ENCODE results near the gene C12orf56. TPM values are rescaled to one million over a fixed set of nuclear protein-coding genes. Genes with fewer than 3 reads are reported as not detected.

Gene C12orf56
- total and polyA plus RNA-seq, 4 donors, result 0.08 to 0.47 (median 0.24) TPM; not detected in 1

- Histone ChIP-seq H3K4me1 (ENCODE audit: control insufficient read depth in 4 of 4, insufficient read depth in 4 of 4, low read length in 3 of 4) (peaks cover 0 to under 1% (median 0%) of the 10 kb centered on the region in 4 donors), H3K9ac (ENCODE audit: low read depth in 1 of 2, low read length in 2 of 2) (no peak overlapping the region), H3K36me3 (ENCODE audit: control insufficient read depth in 4 of 4, insufficient read depth in 3 of 4, low read depth in 1 of 4, low read length in 3 of 4) (no peaks in the 10 kb centered on the region), H3K9me3 (ENCODE audit: control insufficient read depth in 4 of 4, low read length in 3 of 4) (peaks cover 0 to 4% (median 1%) of the 10 kb centered on the region in 4 donors), H3K27me3 (ENCODE audit: control insufficient read depth in 4 of 4, insufficient read depth in 4 of 4, low read length in 3 of 4) (peaks cover 0 to 3% (median 0%) of the 10 kb centered on the region in 4 donors), H3K27ac (ENCODE audit: low read depth in 1 of 2, low read length in 2 of 2) (no peak overlapping the region), H3K4me3 (ENCODE audit: low read depth in 1 of 3, low read length in 3 of 3) (no peak overlapping the region)
- no peak for TF ChIP-seq REST (IDR thresholded peaks at IDR 0.05)
- TF ChIP-seq SP1 (IDR thresholded peaks at IDR 0.05), result no peak
- no peak for TF ChIP-seq GABPA (IDR thresholded peaks at IDR 0.05 in 1 of 2, conservative IDR thresholded peaks at IDR 0.05 in 1 of 2)
- no peak for TF ChIP-seq NR2F2 (IDR thresholded peaks at IDR 0.05)
- TF ChIP-seq HNF4G (IDR thresholded peaks at IDR 0.05), result no peak
- no peak for TF ChIP-seq HNF4A (conservative IDR thresholded peaks at IDR 0.05)
- TF ChIP-seq EGR1 (IDR thresholded peaks at IDR 0.05; ENCODE audit: low read depth in 2 of 2), result no peak
- no peak for TF ChIP-seq CTCF (IDR thresholded peaks at IDR 0.05; ENCODE audit: low read depth, low read length, missing input control)
- TF ChIP-seq TAF1 (conservative IDR thresholded peaks at IDR 0.05), result no peak
- no peak for DNase-seq (ENCODE audit: low spot score)
- WGBS, result 93% methylated on average over 3 of the region's 3 CpGs
Observed at GRCh38 chr12:64385019-64385418, 5.5 kb downstream of the C12orf56 start.

GRCh38 chr12:64383675-64384074 is 6.9 kb downstream of the C12orf56 start:
- no peak for DNase-seq (ENCODE audit: low spot score)
- Histone ChIP-seq H3K27me3 (ENCODE audit: control insufficient read depth in 4 of 4, insufficient read depth in 4 of 4, low read length in 3 of 4) (no peaks in the 10 kb centered on the region), H3K4me1 (ENCODE audit: control insufficient read depth in 4 of 4, insufficient read depth in 4 of 4, low read length in 3 of 4) (no peaks in the 10 kb centered on the region), H3K4me3 (ENCODE audit: low read depth in 1 of 3, low read length in 3 of 3) (no peak overlapping the region), H3K9me3 (ENCODE audit: control insufficient read depth in 4 of 4, low read length in 3 of 4) (peaks cover 0 to 5% (median 2%) of the 10 kb centered on the region in 4 donors), H3K9ac (ENCODE audit: low read depth in 1 of 2, low read length in 2 of 2) (no peak overlapping the region), H3K36me3 (ENCODE audit: control insufficient read depth in 4 of 4, insufficient read depth in 3 of 4, low read depth in 1 of 4, low read length in 3 of 4) (no peaks in the 10 kb centered on the region), H3K27ac (ENCODE audit: low read depth in 1 of 2, low read length in 2 of 2) (no peak overlapping the region)
- TF ChIP-seq MAX (IDR thresholded peaks at IDR 0.05), result no peak
- no peak for TF ChIP-seq HNF4A (conservative IDR thresholded peaks at IDR 0.05)
- no peak for TF ChIP-seq FOXA2 (IDR thresholded peaks at IDR 0.05)
- no peak for TF ChIP-seq RXRA (IDR thresholded peaks at IDR 0.05)
- TF ChIP-seq JUND (IDR thresholded peaks at IDR 0.05), result no peak
- no peak for TF ChIP-seq GABPA (IDR thresholded peaks at IDR 0.05 in 1 of 2, conservative IDR thresholded peaks at IDR 0.05 in 1 of 2)
- no peak for TF ChIP-seq ZBTB33 (IDR thresholded peaks at IDR 0.05)
- no peak for TF ChIP-seq FOXA1 (IDR thresholded peaks at IDR 0.05)
- TF ChIP-seq CTCF (IDR thresholded peaks at IDR 0.05; ENCODE audit: low read depth, low read length, missing input control), result no peak
- TF ChIP-seq REST (IDR thresholded peaks at IDR 0.05), result no peak
- TF ChIP-seq, protein P1, sequence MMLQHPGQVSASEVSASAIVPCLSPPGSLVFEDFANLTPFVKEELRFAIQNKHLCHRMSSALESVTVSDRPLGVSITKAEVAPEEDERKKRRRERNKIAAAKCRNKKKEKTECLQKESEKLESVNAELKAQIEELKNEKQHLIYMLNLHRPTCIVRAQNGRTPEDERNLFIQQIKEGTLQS (IDR thresholded peaks at IDR 0.05), result no peak
- no peak for TF ChIP-seq YY1 (IDR thresholded peaks at IDR 0.05)
- no peak for TF ChIP-seq TAF1 (conservative IDR thresholded peaks at IDR 0.05)
- TF ChIP-seq HNF4G (IDR thresholded peaks at IDR 0.05), result no peak
- no peak for TF ChIP-seq RAD21 (IDR thresholded peaks at IDR 0.05)
- TF ChIP-seq NR2F2 (IDR thresholded peaks at IDR 0.05), result no peak
- TF ChIP-seq EGR1 (IDR thresholded peaks at IDR 0.05; ENCODE audit: low read depth in 2 of 2), result no peak
- TF ChIP-seq SP1 (IDR thresholded peaks at IDR 0.05), result no peak
- WGBS, result 73% methylated on average over 1 of the region's 1 CpG
